Kasumi-1 (cell line): ENCODE results near the gene ERICH4.
"Not testable (repeated sequence)": the region's sequence is repeated elsewhere in the genome, so short reads cannot be mapped to it uniquely, and the experiment has no call there.

Source experiments
- DNase-seq, 2 experiments: peaks; one replicate each; lab custom pipeline; 2025; lab: John Stamatoyannopoulos, UW

The ERICH4 gene, protein sequence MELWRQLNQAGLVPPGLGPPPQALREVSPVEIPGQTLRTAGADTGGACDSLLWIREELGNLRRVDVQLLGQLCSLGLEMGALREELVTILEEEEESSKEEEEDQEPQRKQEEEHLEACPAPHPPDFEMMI

GRCh38 chr19:41442473-41443355 is at the start of gene ERICH4:
TSS of gene ERICH4 (plus strand) at chr19:41443156. CDS start at chr19:41443170, 14 bp downstream.
- DNase-seq: no peak

GRCh38 chr19:41395355-41395754 is 47.6 kb upstream of the ERICH4 start:
- no peak for DNase-seq

DNA sequence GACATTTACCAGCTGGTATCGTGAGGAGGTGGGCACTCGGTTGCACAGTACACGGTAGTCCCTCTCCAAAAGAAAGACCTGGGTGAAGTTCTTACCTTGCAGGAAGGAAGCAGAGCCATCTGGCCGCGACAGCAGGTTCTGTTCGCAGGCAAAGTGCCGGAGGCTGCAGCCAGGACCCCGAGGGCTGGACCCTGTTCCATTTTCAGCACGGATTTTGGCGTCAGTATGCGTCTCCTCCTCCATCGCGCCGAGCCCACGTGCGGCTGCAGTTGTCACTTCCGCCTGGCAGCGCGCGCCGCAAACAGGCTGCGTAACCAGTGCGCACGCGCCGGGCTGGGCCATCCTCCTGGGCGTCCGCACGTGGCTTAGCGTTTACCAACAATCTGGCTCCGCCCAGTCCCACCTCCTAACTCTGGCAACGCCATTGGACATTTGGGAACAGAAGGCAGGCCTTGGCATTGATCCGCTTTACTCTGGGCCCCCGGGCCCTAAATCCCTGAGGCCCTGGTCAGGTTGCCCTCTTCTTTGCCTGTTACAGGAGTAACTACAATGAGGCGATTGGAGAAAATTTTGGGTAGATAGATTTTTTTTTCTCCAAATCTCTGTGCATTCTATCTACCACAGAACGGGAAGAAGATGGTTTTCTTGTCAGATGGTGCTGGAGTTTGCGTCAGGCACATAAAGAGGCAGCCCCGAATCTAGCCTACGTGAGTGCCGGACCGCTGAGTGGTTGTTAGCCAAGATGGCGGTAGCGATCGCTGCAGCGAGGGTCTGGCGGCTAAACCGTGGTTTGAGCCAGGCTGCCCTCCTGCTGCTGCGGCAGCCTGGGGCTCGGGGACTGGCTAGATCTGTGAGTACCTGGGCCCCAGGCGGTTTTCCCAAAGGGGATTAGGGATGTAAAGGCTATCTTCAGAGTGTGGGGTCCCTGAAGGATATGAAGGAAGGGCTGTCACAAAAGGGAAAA is 45.6 kb upstream of the ERICH4 start, which contains the start of the genes BCKDHA and EXOSC5:
Gene BCKDHA (plus strand): TSS at position 733 of the 964 bp plus-strand sequence. CDS start 10 bp downstream, at position 743.
Gene EXOSC5 (minus strand): TSS at position 274 of the 964 bp plus-strand sequence. CDS start 31 bp downstream, at position 243.
- DNase-seq: peak; percentile 99

GRCh38 chr19:41398050-41398418 is 44.9 kb upstream of the ERICH4 start:
- DNase-seq: peak; percentile 6 to 37

DNA sequence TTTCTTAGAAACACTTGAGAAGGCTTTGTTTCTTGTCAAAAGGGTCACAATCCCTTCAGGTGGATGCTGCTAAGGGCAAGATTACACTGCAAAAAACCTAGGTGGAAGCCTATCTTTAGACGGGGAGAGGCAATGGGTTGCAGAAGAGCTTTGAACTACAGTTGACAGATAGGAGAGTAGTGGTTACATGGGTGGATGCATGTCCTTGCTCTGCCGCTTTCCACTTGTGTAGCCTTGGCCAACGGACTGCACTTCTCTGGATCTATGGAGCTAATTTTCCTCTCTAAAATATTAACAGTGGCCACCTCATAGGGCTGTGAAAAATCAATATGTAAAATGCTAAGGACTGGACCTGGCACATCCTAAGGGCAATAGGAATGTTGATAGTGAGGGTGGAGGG is 44.4 kb upstream of the ERICH4 start:
- DNase-seq: no peak

GRCh38 chr19:41399091-41399490 is 43.9 kb upstream of the ERICH4 start:
- DNase-seq: no peak

DNA sequence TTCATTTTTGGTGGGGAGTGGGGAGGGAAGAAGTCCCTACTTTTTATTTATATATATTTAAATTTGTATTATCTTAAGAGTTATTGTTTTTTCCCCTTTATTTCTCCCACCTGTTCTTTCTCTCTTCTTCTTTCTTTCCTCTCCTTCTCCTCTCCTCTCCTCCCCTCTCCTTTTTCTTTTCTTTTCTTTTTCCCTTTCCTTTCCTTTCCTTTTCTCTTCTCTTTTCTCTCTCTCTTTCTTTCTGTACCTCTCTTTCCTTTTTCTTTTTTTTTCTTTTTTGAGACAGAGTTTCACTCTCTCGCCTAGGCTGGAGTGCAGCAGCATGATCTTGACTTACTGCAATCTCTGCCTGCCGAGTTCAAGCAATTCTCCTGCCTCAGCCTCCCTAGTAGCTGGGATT is 43.4 kb upstream of the ERICH4 start:
- no peak for DNase-seq

DNA sequence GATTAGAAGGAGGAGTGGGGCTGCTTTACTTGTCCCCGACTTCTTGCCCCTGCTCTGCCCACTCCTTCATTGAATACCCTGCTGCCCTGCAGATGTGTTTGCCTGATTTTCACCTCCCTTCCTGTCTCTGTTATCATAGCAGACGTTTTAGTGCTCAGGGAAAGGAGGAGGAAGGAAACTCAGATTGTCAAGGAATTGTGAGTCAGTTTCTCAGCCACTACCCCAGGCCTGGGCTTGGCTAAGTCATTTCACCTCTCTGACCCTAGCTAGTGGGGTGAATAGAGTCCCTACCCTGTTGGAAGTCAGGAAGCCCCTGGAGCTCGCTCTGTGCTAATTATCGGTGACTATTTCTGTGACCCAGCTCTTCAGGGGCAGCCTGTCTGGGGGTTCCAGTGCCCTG is 41.5 kb upstream of the ERICH4 start:
- DNase-seq: no peak

DNA sequence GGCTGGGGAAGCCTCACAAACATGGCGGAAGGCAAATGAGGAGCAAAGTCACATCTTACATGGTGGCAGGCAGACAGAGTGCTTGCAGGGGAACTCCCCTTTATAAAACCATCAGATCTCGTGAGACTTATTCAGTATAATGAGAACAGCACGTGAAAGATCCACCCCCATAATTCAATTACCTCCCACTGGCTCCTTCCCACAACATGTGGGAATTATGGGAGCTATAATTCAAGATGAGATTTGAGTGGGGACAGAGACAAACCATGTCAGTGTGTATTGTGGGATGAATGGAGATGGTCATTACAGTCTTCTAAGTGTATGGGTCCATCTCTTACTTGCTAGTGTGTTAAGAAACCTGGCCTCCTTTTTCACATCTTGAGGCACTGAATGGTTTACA is 40.9 kb upstream of the ERICH4 start:
- no peak for DNase-seq

- DNase-seq: no peak
Measured at GRCh38 chr19:41403181-41403970, 39.6 kb upstream of the ERICH4 start.

DNA sequence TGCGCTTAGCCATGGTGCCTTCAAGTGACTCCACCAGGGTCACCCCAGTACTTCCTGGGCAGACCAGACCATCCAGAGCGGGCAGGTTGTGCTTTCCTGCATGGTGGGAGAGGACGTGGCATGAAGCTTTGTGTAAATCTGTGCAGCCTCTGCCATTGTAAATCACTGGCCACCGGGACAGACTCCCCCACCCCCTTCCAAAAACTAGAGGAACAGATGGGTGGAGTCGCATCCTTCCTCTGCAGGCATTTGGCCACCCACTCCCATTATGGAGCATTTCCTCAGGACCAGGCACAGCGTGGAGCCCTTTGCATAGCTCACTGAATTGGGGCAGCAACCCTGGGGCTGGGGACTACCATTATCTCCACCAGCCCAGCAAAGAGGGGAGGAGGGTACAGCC is 37.2 kb upstream of the ERICH4 start:
- DNase-seq: no peak

GRCh38 chr19:41407271-41407670 is 35.7 kb upstream of the ERICH4 start:
- peak; percentile 83 to 88 for DNase-seq

GRCh38 chr19:41408256-41408655 is 34.7 kb upstream of the ERICH4 start:
- peak; percentile 14 to 29 for DNase-seq

- not testable (repeated sequence) for DNase-seq
Measured at GRCh38 chr19:41408846-41409245, 34.1 kb upstream of the ERICH4 start.

DNA sequence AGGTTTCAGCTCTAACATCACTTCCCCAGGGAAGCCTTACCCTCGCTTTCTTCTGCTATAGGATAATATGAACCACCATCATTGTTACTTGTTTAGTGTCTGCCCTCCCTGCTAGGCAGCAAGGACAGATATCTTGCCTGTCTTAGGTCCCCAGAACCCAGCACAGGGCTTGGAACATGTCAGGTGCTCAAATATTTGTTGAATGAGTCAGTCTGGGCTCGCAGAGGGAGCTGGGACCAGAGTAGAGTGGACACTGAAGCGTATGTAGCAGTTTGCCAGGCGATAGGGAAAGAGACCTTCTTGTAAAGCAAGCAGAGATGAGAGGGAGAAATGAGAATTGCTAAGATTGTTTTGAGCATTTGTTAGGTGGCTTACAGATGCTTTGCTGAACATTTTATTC is 33.7 kb upstream of the ERICH4 start:
- DNase-seq: no peak

DNA sequence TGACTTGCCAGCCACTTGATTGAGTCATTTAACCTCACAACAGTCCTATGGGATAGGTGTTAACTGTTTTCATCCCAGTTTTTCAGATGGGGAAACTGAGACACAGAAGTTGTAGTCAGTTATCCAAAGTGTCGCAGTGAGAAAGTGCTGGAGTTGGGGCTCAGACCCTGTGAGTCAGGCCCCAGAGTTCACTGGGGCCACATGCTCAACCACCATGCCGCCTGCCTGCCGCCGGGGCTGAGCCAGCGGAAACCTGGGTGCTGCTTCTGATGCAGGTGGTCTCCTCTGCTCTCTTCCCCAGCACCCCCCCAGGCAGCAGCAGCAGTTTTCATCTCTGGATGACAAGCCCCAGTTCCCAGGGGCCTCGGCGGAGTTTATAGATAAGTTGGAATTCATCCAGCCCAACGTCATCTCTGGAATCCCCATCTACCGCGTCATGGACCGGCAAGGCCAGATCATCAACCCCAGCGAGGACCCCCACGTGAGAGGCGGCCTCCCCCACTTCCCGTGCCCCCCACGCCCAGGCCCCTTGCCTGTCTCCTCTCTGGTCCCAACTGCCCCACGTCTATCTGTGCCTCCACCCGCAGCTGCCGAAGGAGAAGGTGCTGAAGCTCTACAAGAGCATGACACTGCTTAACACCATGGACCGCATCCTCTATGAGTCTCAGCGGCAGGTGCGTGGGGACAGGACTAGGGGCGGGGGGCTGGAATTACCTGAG is 32.5 kb upstream of the ERICH4 start:
- no peak for DNase-seq

DNA sequence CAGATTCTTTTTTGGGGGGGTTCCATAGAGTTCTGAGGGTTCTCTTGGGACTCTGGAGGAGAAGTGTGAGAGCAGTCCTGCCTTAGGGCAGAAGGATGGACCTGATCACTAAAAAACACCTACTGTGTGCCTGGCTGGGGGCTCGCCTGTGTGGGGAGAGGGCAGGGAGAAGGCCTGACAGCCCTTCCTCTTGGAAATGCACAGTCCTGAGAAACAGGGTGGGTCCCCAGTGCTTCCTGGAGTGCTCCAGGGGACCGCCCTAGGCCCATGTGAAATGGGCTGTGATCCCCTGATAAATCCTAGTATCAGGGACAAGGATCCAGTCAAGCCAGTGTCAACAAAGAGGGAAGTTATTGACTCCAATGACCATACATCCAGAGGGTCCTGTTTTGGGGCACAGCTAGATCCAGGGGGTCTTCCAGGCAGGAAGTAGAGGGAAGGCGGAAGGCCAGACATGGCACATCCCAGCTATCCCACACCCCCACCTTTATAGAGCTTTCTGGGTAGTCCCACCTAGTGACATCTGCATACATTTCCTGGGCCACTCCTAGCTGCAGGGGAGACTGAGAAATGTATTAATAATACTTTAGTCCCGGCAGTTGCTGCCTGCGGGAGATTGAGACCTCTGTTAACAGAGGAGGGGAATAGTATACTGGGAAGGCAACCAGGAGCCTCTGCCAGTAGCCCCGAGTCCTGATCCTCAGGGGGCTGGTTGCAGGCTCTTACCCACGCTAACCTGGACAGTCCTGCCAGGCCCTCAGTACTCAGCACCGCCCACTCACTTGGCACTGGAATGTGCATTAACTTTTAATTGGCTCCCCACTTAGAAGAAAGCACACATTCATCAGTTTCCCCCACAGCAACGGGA is 31.6 kb upstream of the ERICH4 start:
- DNase-seq: no peak

DNA sequence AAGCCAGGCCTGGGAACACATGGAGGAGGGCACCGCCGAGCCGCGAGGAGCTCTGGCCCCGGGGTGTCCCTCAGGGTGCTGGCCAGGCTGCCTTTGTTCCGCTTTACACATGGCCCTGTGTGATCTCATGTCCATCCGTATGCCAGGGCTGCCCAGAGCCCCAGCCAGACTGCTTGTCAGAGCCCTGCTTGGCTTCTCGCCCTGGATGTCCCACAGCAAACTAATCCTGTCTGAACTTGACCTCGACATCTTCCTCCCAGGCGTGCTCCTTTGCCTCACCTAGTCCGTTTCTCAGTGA is 31.0 kb upstream of the ERICH4 start:
- DNase-seq: no peak

- DNase-seq: no peak
Measured at GRCh38 chr19:41412953-41413352, 30.0 kb upstream of the ERICH4 start.

- DNase-seq: no peak
Measured at GRCh38 chr19:41413947-41414346, 29.0 kb upstream of the ERICH4 start.
